HepG2 (cell line): ENCODE results near the gene NIN. TPM values are rescaled to one million over a fixed set of nuclear protein-coding genes. Genes with fewer than 3 reads are reported as not detected.

Experiments
- BORCS8-MEF2B ChIP-seq: sonication (generic); formaldehyde crosslinking; IDR thresholded peaks from 2 replicates; pipeline ENCODE4 v1.8.0; 2022; ENCODE audit warnings: mild to moderate bottlenecking, missing genetic modification reagents
- CBX2 ChIP-seq, 2 experiments: fragments of 200-600 bp in 1 of 2; sonication (generic); formaldehyde crosslinking in 1 of 2; IDR thresholded peaks; 2 replicates each; pipeline versions ENCODE4 v1.7.0 to v1.8.1; 2018 to 2022; ENCODE audit warnings: low read depth in 2 of 2, low read length in 1 of 2, mild to moderate bottlenecking in 1 of 2, missing genetic modification reagents in 1 of 2
- GTF2F1 ChIP-seq: fragments of 150-350 bp; IDR thresholded peaks from 2 replicates; pipeline ENCODE4 v1.6.1; 2014; ENCODE audit warnings: low read length
- HMG20B ChIP-seq: conservative IDR thresholded peaks from 2 replicates; pipeline ENCODE4 v1.6.1; 2016; ENCODE audit warnings: missing genetic modification reagents, missing compliant biosample characterization
- KLF9 ChIP-seq: IDR thresholded peaks from 2 replicates; pipeline ENCODE4 v1.6.1; 2016; ENCODE audit warnings: low read depth
- PHF5A ChIP-seq: IDR thresholded peaks from one replicate; pipeline ENCODE4 v1.6.1; 2018; ENCODE audit warnings: low read depth, missing genetic modification reagents; ENCODE audit not compliant: unreplicated experiment
- TBL1XR1 ChIP-seq: fragments of 150-350 bp; IDR thresholded peaks from 2 replicates; pipeline ENCODE4 v1.6.1; 2014; ENCODE audit warnings: borderline replicate concordance, low read length; ENCODE audit not compliant: partially characterized antibody
- YEATS4 ChIP-seq: sonication (generic); formaldehyde crosslinking; IDR thresholded peaks from 2 replicates; pipeline ENCODE4 v1.4.0; 2020; ENCODE audit warnings: missing genetic modification reagents, borderline replicate concordance
- ZMYM4 ChIP-seq: sonication (generic); formaldehyde crosslinking; IDR thresholded peaks from 2 replicates; pipeline ENCODE4 v1.8.1; 2023; ENCODE audit warnings: mild to moderate bottlenecking, missing genetic modification reagents
- ZNF251 ChIP-seq: sonication (generic); formaldehyde crosslinking; IDR thresholded peaks from 2 replicates; pipeline ENCODE4 v1.9.0; 2021; ENCODE audit warnings: mild to moderate bottlenecking, missing genetic modification reagents
- ZNF430 ChIP-seq: sonication (generic); formaldehyde crosslinking; IDR thresholded peaks from 2 replicates; pipeline ENCODE4 v1.9.0; 2021; ENCODE audit warnings: mild to moderate bottlenecking, missing genetic modification reagents
- ZNF605 ChIP-seq: sonication (generic); formaldehyde crosslinking; IDR thresholded peaks from 2 replicates; pipeline ENCODE4 v1.8.0; 2022; ENCODE audit warnings: mild to moderate bottlenecking, missing genetic modification reagents
- ZNF766 ChIP-seq: sonication (generic); formaldehyde crosslinking; IDR thresholded peaks from 2 replicates; pipeline ENCODE4 v1.5.0; 2020; ENCODE audit warnings: missing genetic modification reagents, borderline replicate concordance
- ZNF772 ChIP-seq: sonication (generic); formaldehyde crosslinking; IDR thresholded peaks from 2 replicates; pipeline ENCODE4 v1.5.0; 2020; ENCODE audit warnings: mild to moderate bottlenecking, missing genetic modification reagents
- ZNF780A ChIP-seq: sonication (generic); formaldehyde crosslinking; IDR thresholded peaks from 2 replicates; pipeline ENCODE4 v1.8.0; 2022; ENCODE audit warnings: mild to moderate bottlenecking, missing genetic modification reagents, moderate library complexity
- polyA plus RNA-seq, 8 experiments: library from polyadenylated mRNA; depleted of rRNA in 3 of 8; stranded (reverse) in 7 of 8; unstranded in 1 of 8; fragments of >200 nt; fragmentation: Illumina TruSeq in 4 of 8; extraction: Trizol in 4 of 8; gene quantifications; 2 replicates each; pipeline versions ENCODE4 v1.2.1 to v1.2.3, GENCODE V29; 2011 to 2016; ENCODE audit warnings: low read depth in 4 of 8, missing spikeins in 1 of 8, mixed read lengths in 1 of 8; ENCODE audit not compliant: insufficient read depth in 1 of 8
- total RNA-seq, 5 experiments: library from RNA; depleted of rRNA; stranded (reverse); fragments of >200 nt; fragmentation: Illumina TruSeq; extraction: Trizol; gene quantifications; 2 replicates each; pipeline ENCODE4 v1.2.3, GENCODE V29; 2016; ENCODE audit warnings: low read depth in 1 of 5
- TF ChIP-seq, protein P1 (sequence below): IDR thresholded peaks from 2 replicates; pipeline ENCODE4 v1.6.1; 2016; ENCODE audit warnings: mild to moderate bottlenecking, missing biosample characterization, missing genetic modification reagents
- TF ChIP-seq, protein P2 (sequence below): sonication (generic); formaldehyde crosslinking; IDR thresholded peaks from 2 replicates; pipeline ENCODE4 v1.4.0; 2020; ENCODE audit warnings: missing genetic modification reagents
- TF ChIP-seq, protein P3 (sequence below): sonication (generic); formaldehyde crosslinking; IDR thresholded peaks from 2 replicates; pipeline ENCODE4 v1.4.0; 2020; ENCODE audit warnings: missing genetic modification reagents
- TF ChIP-seq, protein P4 (sequence below): sonication (generic); formaldehyde crosslinking; IDR thresholded peaks from 2 replicates; pipeline ENCODE4 v1.4.0; 2020; ENCODE audit warnings: mild to moderate bottlenecking, missing genetic modification reagents
- TF ChIP-seq, protein P5 (sequence below): sonication (generic); formaldehyde crosslinking; IDR thresholded peaks from 2 replicates; pipeline ENCODE4 v1.8.0; 2022; ENCODE audit warnings: mild to moderate bottlenecking, missing genetic modification reagents, borderline replicate concordance
- TF ChIP-seq, protein P6 (sequence below): sonication (generic); formaldehyde crosslinking; IDR thresholded peaks from 2 replicates; pipeline ENCODE4 v1.5.1; 2020; ENCODE audit warnings: mild to moderate bottlenecking, missing genetic modification reagents, moderate library complexity

NIN gene
- total and polyA plus RNA-seq, 2 of the 13 experiments (the other 11 are each of a cell fraction or from before 2014, with no cell fraction given) = 2.8 to 9.7 TPM

DNA sequence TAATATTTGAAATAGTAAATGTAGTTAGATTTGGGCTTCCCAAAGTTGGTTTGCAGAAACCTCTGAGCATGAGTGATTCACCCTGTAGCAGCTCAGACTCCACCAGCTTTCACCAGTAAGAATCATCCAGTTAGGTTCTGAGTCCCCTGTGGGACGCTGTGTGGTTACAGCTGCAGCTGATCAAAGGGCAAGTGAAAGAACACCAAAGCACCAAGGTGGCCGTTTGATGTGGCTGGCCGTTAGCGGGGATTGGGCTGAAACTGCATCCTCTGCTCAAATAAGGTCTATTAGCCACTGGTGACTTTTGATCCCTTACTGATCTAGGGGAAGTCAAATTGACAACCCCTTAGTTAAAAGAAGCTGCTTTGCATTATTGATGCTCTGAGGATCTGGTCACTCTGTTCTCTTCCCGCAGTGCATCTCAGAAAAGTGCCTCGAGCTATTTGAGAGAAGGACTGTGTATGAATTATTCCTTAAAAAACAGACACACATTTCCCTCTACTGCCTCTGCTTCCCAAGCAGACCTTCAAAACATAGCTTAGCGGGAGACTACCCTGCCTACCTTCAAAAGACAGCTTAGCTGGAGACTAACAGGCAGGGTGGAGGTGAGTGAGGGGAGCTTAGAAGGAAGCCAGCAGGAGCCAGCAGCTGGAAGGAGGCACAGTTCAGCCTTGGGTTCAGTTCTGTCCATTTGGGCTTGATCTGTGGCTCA, 44.6 kb upstream of the NIN start (continued):
- TF ChIP-seq, protein P1, sequence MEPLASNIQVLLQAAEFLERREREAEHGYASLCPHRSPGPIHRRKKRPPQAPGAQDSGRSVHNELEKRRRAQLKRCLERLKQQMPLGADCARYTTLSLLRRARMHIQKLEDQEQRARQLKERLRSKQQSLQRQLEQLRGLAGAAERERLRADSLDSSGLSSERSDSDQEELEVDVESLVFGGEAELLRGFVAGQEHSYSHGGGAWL (CRISPR knock-in tag) = no peak
- no peak for TF ChIP-seq PHF5A (CRISPR knock-in tag)
- TF ChIP-seq HMG20B (CRISPR knock-in tag) = peak; percentile 75
- TF ChIP-seq, protein P2, sequence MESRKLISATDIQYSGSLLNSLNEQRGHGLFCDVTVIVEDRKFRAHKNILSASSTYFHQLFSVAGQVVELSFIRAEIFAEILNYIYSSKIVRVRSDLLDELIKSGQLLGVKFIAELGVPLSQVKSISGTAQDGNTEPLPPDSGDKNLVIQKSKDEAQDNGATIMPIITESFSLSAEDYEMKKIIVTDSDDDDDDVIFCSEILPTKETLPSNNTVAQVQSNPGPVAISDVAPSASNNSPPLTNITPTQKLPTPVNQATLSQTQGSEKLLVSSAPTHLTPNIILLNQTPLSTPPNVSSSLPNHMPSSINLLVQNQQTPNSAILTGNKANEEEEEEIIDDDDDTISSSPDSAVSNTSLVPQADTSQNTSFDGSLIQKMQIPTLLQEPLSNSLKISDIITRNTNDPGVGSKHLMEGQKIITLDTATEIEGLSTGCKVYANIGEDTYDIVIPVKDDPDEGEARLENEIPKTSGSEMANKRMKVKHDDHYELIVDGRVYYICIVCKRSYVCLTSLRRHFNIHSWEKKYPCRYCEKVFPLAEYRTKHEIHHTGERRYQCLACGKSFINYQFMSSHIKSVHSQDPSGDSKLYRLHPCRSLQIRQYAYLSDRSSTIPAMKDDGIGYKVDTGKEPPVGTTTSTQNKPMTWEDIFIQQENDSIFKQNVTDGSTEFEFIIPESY (CRISPR knock-in tag) = no peak
- TF ChIP-seq TBL1XR1 = no peak
- no peak for TF ChIP-seq CBX2 (IDR thresholded peaks at IDR 0.05; ENCODE audit: low read depth, low read length)
- no peak for TF ChIP-seq CBX2 (CRISPR knock-in tag; IDR thresholded peaks at IDR 0.05; ENCODE audit: low read depth)
- no peak for TF ChIP-seq ZNF772 (CRISPR knock-in tag)
- TF ChIP-seq, protein P3, sequence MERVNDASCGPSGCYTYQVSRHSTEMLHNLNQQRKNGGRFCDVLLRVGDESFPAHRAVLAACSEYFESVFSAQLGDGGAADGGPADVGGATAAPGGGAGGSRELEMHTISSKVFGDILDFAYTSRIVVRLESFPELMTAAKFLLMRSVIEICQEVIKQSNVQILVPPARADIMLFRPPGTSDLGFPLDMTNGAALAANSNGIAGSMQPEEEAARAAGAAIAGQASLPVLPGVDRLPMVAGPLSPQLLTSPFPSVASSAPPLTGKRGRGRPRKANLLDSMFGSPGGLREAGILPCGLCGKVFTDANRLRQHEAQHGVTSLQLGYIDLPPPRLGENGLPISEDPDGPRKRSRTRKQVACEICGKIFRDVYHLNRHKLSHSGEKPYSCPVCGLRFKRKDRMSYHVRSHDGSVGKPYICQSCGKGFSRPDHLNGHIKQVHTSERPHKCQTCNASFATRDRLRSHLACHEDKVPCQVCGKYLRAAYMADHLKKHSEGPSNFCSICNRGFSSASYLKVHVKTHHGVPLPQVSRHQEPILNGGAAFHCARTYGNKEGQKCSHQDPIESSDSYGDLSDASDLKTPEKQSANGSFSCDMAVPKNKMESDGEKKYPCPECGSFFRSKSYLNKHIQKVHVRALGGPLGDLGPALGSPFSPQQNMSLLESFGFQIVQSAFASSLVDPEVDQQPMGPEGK (CRISPR knock-in tag) = no peak; the same call in 1 of the 2 replicates
- TF ChIP-seq ZNF605 (CRISPR knock-in tag) = peak; percentile 68
- no peak for TF ChIP-seq YEATS4 (CRISPR knock-in tag)
- TF ChIP-seq, protein P4, sequence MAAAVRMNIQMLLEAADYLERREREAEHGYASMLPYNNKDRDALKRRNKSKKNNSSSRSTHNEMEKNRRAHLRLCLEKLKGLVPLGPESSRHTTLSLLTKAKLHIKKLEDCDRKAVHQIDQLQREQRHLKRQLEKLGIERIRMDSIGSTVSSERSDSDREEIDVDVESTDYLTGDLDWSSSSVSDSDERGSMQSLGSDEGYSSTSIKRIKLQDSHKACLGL (CRISPR knock-in tag) = no peak
- no peak for TF ChIP-seq GTF2F1
- no peak for TF ChIP-seq ZNF251 (CRISPR knock-in tag)
- TF ChIP-seq, protein P5, sequence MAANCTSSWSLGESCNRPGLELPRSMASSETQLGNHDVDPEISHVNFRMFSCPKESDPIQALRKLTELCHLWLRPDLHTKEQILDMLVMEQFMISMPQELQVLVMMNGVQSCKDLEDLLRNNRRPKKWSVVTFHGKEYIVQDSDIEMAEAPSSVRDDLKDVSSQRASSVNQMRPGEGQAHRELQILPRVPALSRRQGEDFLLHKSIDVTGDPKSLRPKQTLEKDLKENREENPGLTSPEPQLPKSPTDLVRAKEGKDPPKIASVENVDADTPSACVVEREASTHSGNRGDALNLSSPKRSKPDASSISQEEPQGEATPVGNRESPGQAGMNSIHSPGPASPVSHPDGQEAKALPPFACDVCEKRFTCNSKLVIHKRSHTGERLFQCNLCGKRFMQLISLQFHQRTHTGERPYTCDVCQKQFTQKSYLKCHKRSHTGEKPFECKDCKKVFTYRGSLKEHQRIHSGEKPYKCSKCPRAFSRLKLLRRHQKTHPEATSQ = no peak
- no peak for TF ChIP-seq BORCS8-MEF2B (CRISPR knock-in tag)
- TF ChIP-seq, protein P6, sequence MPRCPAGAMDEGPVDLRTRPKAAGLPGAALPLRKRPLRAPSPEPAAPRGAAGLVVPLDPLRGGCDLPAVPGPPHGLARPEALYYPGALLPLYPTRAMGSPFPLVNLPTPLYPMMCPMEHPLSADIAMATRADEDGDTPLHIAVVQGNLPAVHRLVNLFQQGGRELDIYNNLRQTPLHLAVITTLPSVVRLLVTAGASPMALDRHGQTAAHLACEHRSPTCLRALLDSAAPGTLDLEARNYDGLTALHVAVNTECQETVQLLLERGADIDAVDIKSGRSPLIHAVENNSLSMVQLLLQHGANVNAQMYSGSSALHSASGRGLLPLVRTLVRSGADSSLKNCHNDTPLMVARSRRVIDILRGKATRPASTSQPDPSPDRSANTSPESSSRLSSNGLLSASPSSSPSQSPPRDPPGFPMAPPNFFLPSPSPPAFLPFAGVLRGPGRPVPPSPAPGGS = 0 out of 2 replicates have a peak, but pooled peaks have one; percentile 16
- no peak for TF ChIP-seq KLF9
- TF ChIP-seq ZNF766 (CRISPR knock-in tag) = no peak
- TF ChIP-seq ZNF780A = no peak
- TF ChIP-seq ZNF430 = peak; percentile 79; the same call in 1 of the 2 replicates
- TF ChIP-seq ZMYM4 (CRISPR knock-in tag) = 0 out of 2 replicates have a peak, but pooled peaks have one; percentile 39
